ENCODE measurements around the gene MICAL3.

- TF ChIP-seq SPI1 (IDR thresholded peaks at IDR 0.05; ENCODE audit: borderline replicate concordance, low read depth) (no peak), CTCF (IDR thresholded peaks at IDR 0.05; ENCODE audit: insufficient read depth, low read length) (no peak)
Measured at GRCh38 chr22:17853073-17853472, 171.3 kb downstream of the MICAL3 start.
